OCI-LY7 (cell line): Measurements from ENCODE around the gene KTN1. TPM values are rescaled to one million over a fixed set of nuclear protein-coding genes. Genes with fewer than 3 reads are reported as not detected.

Experiments
- BruUV-seq: library from RNA; stranded (reverse); fragments of 400-500 nt; replicated peaks from 2 replicates; lab custom pipeline; 2021; lab: Mats Ljungman, UMichigan
- CTCF ChIA-PET: fragments of 300-600 bp; sonication (Branson Sonifier 250); formaldehyde crosslinking; loops from one replicate; lab custom pipeline; 2022; ENCODE audit warnings: antibody characterized with exemption; ENCODE audit not compliant: unreplicated experiment; lab: Charles Lee
- POLR2A ChIA-PET: fragments of 300-600 bp; sonication (Branson Sonifier 250); formaldehyde crosslinking; loops from one replicate; lab custom pipeline; 2022; ENCODE audit warnings: antibody characterized with exemption; lab: Charles Lee
- DNase-seq: peaks from one replicate; pipeline ENCODE4 v3.0.0-alpha.2; 2015; ENCODE audit warnings: low spot score
- H2AFZ ChIP-seq: fragments of 200-600 bp; sonication (generic), shearing (Covaris generic); 2 replicates; pipeline ENCODE4 v1.6.1; 2014; ENCODE audit warnings: mild to moderate bottlenecking, antibody characterized with exemption, low read length, moderate library complexity
- H3K27ac ChIP-seq: fragments of 200-600 bp; sonication (generic); 2 replicates; pipeline ENCODE4 v1.5.1; 2014; ENCODE audit warnings: mixed run types, low read depth, mild to moderate bottlenecking, moderate library complexity, low read length, inconsistent platforms; ENCODE audit not compliant: poor library complexity, severe bottlenecking
- H3K36me3 ChIP-seq: fragments of 200-600 bp; sonication (generic); 2 replicates; pipeline ENCODE4 v1.6.1; 2014; ENCODE audit warnings: mild to moderate bottlenecking, antibody characterized with exemption, low read length, moderate library complexity, mixed read lengths; ENCODE audit not compliant: insufficient read depth
- H3K4me1 ChIP-seq: fragments of 200-600 bp; sonication (generic); 2 replicates; pipeline ENCODE4 v1.5.1; 2014; ENCODE audit warnings: mild to moderate bottlenecking, low read length; ENCODE audit not compliant: insufficient read depth, poor library complexity, severe bottlenecking
- H3K4me2 ChIP-seq: fragments of 200-600 bp; sonication (generic); 2 replicates; pipeline ENCODE4 v1.6.1; 2014; ENCODE audit warnings: mild to moderate bottlenecking, low read length
- H3K4me3 ChIP-seq: fragments of 200-600 bp; sonication (generic); 2 replicates; pipeline ENCODE4 v1.5.1; 2014; ENCODE audit warnings: mild to moderate bottlenecking, low read depth, low read length; ENCODE audit not compliant: poor library complexity, severe bottlenecking
- H3K79me2 ChIP-seq: fragments of 200-600 bp; sonication (generic); 2 replicates; pipeline ENCODE4 v1.6.1; 2016; ENCODE audit warnings: low read depth, mild to moderate bottlenecking, low read length, moderate library complexity, mixed read lengths; ENCODE audit not compliant: insufficient read depth
- H3K9me2 ChIP-seq: fragments of 200-600 bp; sonication (generic); 2 replicates; pipeline ENCODE4 v1.6.1; 2016; ENCODE audit warnings: mild to moderate bottlenecking, low read length, mixed read lengths; ENCODE audit not compliant: insufficient read depth
- H3K9me3 ChIP-seq: fragments of 200-600 bp; sonication (generic); 2 replicates; pipeline ENCODE4 v1.6.1; 2014; ENCODE audit warnings: mild to moderate bottlenecking, mixed run types, low read length, mixed read lengths
- H4K20me1 ChIP-seq: fragments of 200-600 bp; sonication (generic); 2 replicates; pipeline ENCODE4 v1.6.1; 2014; ENCODE audit warnings: mild to moderate bottlenecking, antibody characterized with exemption, low read length, moderate library complexity, mixed read lengths; ENCODE audit not compliant: insufficient read depth
- CTCF ChIP-seq: fragments of 200-600 bp; sonication (generic); conservative IDR thresholded peaks from 2 replicates; pipeline ENCODE4 v1.5.1; 2014; ENCODE audit warnings: mild to moderate bottlenecking, antibody characterized with exemption, low read length, moderate library complexity, mixed read lengths
- EZH2phosphoT487 ChIP-seq: fragments of 200-600 bp; sonication (generic); IDR thresholded peaks from 2 replicates; pipeline ENCODE4 v1.6.1; 2018; ENCODE audit warnings: low read depth, borderline replicate concordance, mild to moderate bottlenecking, mixed run types, antibody characterized with exemption, low read length, moderate library complexity, mixed read lengths
- intact Hi-C: fragments of 100-400 bp; cut with micrococcal nuclease; formaldehyde crosslinking; loops from one replicate; pipeline ENCODE4 v1.10.0; 2022; ENCODE audit not compliant: unreplicated experiment
- total RNA-seq, 2 experiments: library from RNA; depleted of rRNA in 1 of 2; stranded (reverse); fragments of >200 nt in 1 of 2; shearing (Covaris generic) in 1 of 2; gene quantifications; 2 replicates each; pipeline ENCODE4 v1.2.3, GENCODE V29; 2014 to 2022

KTN1 gene
- total RNA-seq, 2 experiments from 2014 or later, result 60.6 to 124 TPM

- Histone ChIP-seq H3K27ac (no peak overlapping the region), H3K9me3 (no peaks in the 10 kb centered on the region), H3K79me2 (no peaks in the 10 kb centered on the region), H3K36me3 (no peaks in the 10 kb centered on the region), H3K4me2 (no peak overlapping the region), H3K4me3 (no peak overlapping the region), H3K9me2 (no peaks in the 10 kb centered on the region), H3K4me1 (no peaks in the 10 kb centered on the region), H4K20me1 (no peaks in the 10 kb centered on the region), H2AFZ (no peak overlapping the region)
- no TSS peak for BruUV-seq
- ChIA-PET POLR2A (interaction anchor here (0.7 to 1.5 kb wide), 2 partner anchors 13 to 84 kb away, joined by 3 to 5 read pairs; no protein-coding TSS in a partner anchor), CTCF (no interaction called here)
- no peak for DNase-seq
- no peak for TF ChIP-seq EZH2phosphoT487
- no peak for TF ChIP-seq CTCF
- intact Hi-C loops, result no loop called here
Observed at GRCh38 chr14:55706365-55706684, 126.3 kb downstream of the KTN1 start.

- BruUV-seq, result no TSS peak
- TF ChIP-seq EZH2phosphoT487 (no peak), CTCF (no peak)
- H3K79me2 ChIP-seq, result no peaks in the 10 kb centered on the region
- DNase-seq, result no peak
- H3K9me2 ChIP-seq, result no peaks in the 10 kb centered on the region
- no peaks in the 10 kb centered on the region for H4K20me1 ChIP-seq
- H3K27ac ChIP-seq, result no peak overlapping the region
- no peak overlapping the region for H3K4me3 ChIP-seq
- no peak overlapping the region for H3K4me2 ChIP-seq
- CTCF ChIA-PET, result no interaction called here
- intact Hi-C loops, result no loop called here
- POLR2A ChIA-PET, result no interaction called here
- H2AFZ ChIP-seq, result no peak overlapping the region
- H3K9me3 ChIP-seq, result no peaks in the 10 kb centered on the region
- H3K4me1 ChIP-seq, result no peaks in the 10 kb centered on the region
- H3K36me3 ChIP-seq, result no peaks in the 10 kb centered on the region
Observed at GRCh38 chr14:55706893-55707292, 126.9 kb downstream of the KTN1 start.

- no peaks in the 10 kb centered on the region for H3K9me3 ChIP-seq
- intact Hi-C loops, result no loop called here
- no peak overlapping the region for H2AFZ ChIP-seq
- no peaks in the 10 kb centered on the region for H3K79me2 ChIP-seq
- no peak overlapping the region for H3K4me3 ChIP-seq
- peak; percentile 4 for DNase-seq
- H3K4me2 ChIP-seq, result no peak overlapping the region
- POLR2A ChIA-PET, result no interaction called here
- TF ChIP-seq CTCF (peak; percentile 67), EZH2phosphoT487 (no peak)
- H4K20me1 ChIP-seq, result no peaks in the 10 kb centered on the region
- CTCF ChIA-PET, result no interaction called here
- H3K27ac ChIP-seq, result no peak overlapping the region
- H3K9me2 ChIP-seq, result no peaks in the 10 kb centered on the region
- no peaks in the 10 kb centered on the region for H3K4me1 ChIP-seq
- no TSS peak for BruUV-seq
- no peaks in the 10 kb centered on the region for H3K36me3 ChIP-seq
Observed at GRCh38 chr14:55707365-55707804, 127.4 kb downstream of the KTN1 start.
